ENCODE data around the gene PRPS1.

GRCh38 chrX:107626916-107627315 lies 1.4 kb upstream of the PRPS1 start:
- TF ChIP-seq GATA1 (IDR thresholded peaks at IDR 0.05; ENCODE audit: low read depth, low read length) (no peak), POLR2A (IDR thresholded peaks at IDR 0.05; ENCODE audit: low read length) (no peak)

Measured in erythroblast (primary cell).